ENCODE data around the gene HUNK. TPM values are rescaled to one million over a fixed set of nuclear protein-coding genes. Genes with fewer than 3 reads are reported as not detected.

Gene HUNK
- total and polyA plus RNA-seq, 2 of the 8 experiments (the other 6 are each of a cell fraction or from before 2014, with no cell fraction given) = 1.9 to 10.2 TPM

GRCh38 chr21:31885146-31885545, 12.3 kb downstream of the HUNK start:
- Histone ChIP-seq H3K27me3 (replicated peaks in 1 of 4; ENCODE audit: control insufficient read depth in 3 of 4, extremely low read depth in 1 of 4, insufficient read depth in 3 of 4, low read length in 3 of 4) (no peaks in the 10 kb centered on the region), H2BK12ac (ENCODE audit: low read depth, low read length) (no peak overlapping the region), H3K79me1 (ENCODE audit: low read depth, low read length) (peaks cover 7% of the 10 kb centered on the region; the same call in 1 of the 2 replicates), H3K79me2 (ENCODE audit: control insufficient read depth in 1 of 2, insufficient read depth in 2 of 2, low read length in 2 of 2) (peaks cover 0 to 29% of the 10 kb centered on the region in 2 experiments; a peak in 2 of 4 replicates), H2BK20ac (ENCODE audit: low read length) (no peak overlapping the region), H4K20me1 (replicated peaks in 1 of 2; ENCODE audit: control insufficient read depth in 1 of 2, insufficient read depth in 2 of 2, low read length in 2 of 2) (no peaks in the 10 kb centered on the region), H3K9me3 (ENCODE audit: insufficient read depth in 2 of 2, low read depth in 1 of 2, low read length in 1 of 2) (no peaks in the 10 kb centered on the region), H2AFZ (ENCODE audit: low read length) (no peak overlapping the region), H3K4ac (replicated peaks; ENCODE audit: insufficient read length, low read depth, low read length) (peak overlapping the region; percentile 65), H2BK15ac (ENCODE audit: low read length) (no peak overlapping the region), H3K36me3 (ENCODE audit: control insufficient read depth in 2 of 4, insufficient read depth in 4 of 4, low read length in 3 of 4) (no peaks in the 10 kb centered on the region), H3K14ac (ENCODE audit: insufficient read length) (no peak overlapping the region), H4K91ac (replicated peaks; ENCODE audit: insufficient read length, low read length) (no peak overlapping the region), H3K23ac (ENCODE audit: insufficient read length) (no peak overlapping the region), H2BK120ac (replicated peaks; ENCODE audit: low read depth, low read length) (no peak overlapping the region), H3K23me2 (ENCODE audit: low read depth, low read length) (no peaks in the 10 kb centered on the region), H2AK5ac (ENCODE audit: low read depth, low read length) (no peak overlapping the region), H3K9ac (replicated peaks in 1 of 4; ENCODE audit: extremely low read depth in 1 of 4, low read depth in 3 of 4, low read length in 3 of 4) (no peak overlapping the region), H4K8ac (ENCODE audit: extremely low read depth, insufficient read depth, low read length) (0 out of 2 replicates have a peak overlapping the region, but pooled peaks have one; percentile 57), H4K5ac (ENCODE audit: insufficient read length, low read depth, low read length) (no peak overlapping the region), H3K4me3 (ENCODE audit: extremely low read depth in 1 of 4, insufficient read depth in 2 of 4, low read depth in 3 of 4, low read length in 4 of 4) (no peak overlapping the region), H3K27ac (ENCODE audit: low read depth, low read length) (no peak overlapping the region), H3K4me2 (ENCODE audit: insufficient read depth in 1 of 2, low read depth in 2 of 2, low read length in 2 of 2) (no peak overlapping the region), H2BK5ac (ENCODE audit: low read depth, low read length) (no peak overlapping the region), H3K56ac (replicated peaks; ENCODE audit: insufficient read length, low read depth, low read length) (no peak overlapping the region), H3K4me1 (replicated peaks in 1 of 4; ENCODE audit: control insufficient read depth in 3 of 4, insufficient read depth in 4 of 4, low read length in 3 of 4) (peaks cover 0 to 11% (median 4%) of the 10 kb centered on the region in 4 experiments; a peak in 5 of 7 replicates), H3K18ac (ENCODE audit: extremely low read depth, low read length) (no peak overlapping the region)
- WGBS, 2 experiments (ENCODE audit: extremely low coverage in 1 of 2, insufficient coverage in 1 of 2, insufficient read length in 1 of 2, insufficient replicate concordance in 2 of 2, low coverage in 1 of 2, low lambda C conversion rate in 2 of 2, missing lambda C conversion rate in 1 of 2) = 94% methylated on average over 11 of the region's 11 CpGs; no CpG with 5 or more reads in 1 of the 2 experiments
- TF ChIP-seq SP4 (IDR thresholded peaks at IDR 0.05; ENCODE audit: low read length) = no peak
- no peak for TF ChIP-seq SAP30 (IDR thresholded peaks at IDR 0.05; ENCODE audit: insufficient read depth, insufficient replicate concordance, low read length)
- POLR2A ChIA-PET (ENCODE audit: partially characterized antibody) = no interaction called here
- CTCF ChIA-PET (ENCODE audit: partially characterized antibody) = interaction anchor here (1.6 kb wide), 1 partner anchor 10 kb away, joined by 5 read pairs; no protein-coding TSS in a partner anchor
- no peak for DNase-seq (ENCODE audit: low read depth in 1 of 2, low spot score in 2 of 2)
- no peak for FAIRE-seq
